AML-193 (cell line): ENCODE measurements around the gene FRYL.
"Not testable (repeated sequence)": the region's sequence is repeated elsewhere in the genome, so short reads cannot be mapped to it uniquely, and the experiment has no call there.

Source experiments
- DNase-seq, 2 experiments: peaks; one replicate each; lab custom pipeline; 2025; lab: John Stamatoyannopoulos, UW

FRYL gene

DNA sequence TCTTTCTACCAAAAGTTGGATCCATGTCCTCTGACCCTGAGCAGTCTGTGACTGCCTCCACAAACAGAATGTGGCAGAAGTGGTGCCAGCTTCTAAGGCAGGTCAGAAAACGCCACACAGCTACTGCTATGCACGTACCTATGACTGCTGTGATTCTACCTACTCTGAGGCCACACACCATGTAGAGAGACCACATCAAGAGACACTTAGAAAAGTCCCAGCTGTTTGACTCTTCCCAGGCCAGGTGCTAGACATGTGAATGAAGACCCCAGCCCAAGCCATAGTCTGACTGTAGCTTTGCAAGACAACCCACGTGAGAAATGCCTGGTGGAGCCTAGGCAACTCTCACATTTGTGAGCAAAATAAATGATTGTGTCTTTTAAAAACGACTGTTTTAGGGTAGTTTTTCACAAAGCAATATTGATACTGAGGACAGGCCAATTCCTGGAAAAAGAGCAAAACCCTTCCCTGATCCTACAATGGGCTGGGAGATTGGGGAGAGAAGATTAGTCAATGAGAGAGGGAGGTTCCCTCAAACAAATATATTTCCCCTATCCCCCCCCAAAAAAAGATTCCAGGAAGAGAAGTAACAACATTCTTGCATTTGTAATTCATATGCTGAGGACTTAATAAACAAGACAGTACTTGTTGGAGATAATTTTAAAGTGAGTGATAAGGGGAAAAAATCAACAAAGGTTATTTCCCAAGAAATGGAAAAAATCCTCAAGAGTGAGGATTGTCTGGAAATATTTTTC, 33.3 kb downstream of the FRYL start:
- DNase-seq: no peak

DNA sequence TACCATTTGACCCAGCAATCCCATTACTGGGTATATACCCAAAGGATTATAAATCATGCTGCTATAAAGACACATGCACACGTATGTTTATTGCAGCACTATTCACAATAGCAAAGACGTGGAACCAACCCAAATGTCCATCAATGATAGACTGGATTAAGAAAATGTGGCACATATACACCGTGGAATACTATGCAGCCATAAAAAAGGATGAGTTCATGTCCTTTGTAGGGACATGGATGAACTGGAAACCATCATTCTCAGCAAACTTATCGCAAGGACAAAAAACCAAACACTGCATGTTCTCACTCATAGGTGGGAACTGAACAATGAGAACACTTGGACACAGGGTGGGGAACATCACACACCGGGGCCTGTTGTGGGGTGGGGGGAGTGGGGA, 34.9 kb downstream of the FRYL start:
- not testable (repeated sequence) for DNase-seq

DNA sequence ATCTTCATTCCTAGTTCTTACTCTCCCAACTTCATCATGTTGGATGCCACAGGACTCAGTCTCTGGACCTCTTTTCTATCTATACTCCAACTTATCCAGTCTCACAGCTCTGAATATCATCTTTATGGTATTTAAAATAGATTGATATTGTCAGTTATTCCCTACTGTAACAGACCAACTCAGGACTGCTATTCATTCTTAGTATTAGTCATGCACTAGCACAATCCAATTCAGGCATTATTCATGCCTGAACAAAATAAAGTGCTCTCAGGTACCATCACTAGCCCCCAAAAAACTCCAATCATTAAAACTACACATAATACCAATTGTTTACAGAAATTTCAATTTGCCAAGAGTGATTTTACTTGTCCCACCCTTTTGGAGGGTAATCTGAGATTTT, 37.7 kb downstream of the FRYL start:
- no peak for DNase-seq

DNA sequence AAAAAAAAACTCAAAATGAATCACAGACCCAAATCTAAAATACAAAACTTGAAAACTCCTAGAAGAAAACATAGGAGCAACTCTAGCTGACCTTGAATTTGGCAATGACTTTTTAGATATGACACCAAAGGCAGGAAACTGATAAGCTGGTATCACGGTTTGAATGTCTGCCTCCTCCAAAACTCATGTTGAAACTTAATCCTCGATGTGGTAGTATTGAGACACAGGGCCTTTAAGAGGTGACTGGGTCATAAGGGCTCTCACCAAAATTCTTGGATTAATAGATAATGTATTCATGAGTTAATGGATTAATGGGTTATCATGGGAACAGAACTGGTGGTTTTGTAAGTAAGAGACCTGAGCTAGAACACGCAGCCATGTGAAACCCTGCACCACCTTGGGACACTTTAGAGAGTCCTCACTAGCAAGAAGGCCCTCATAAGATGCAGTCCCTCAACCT, 40.5 kb downstream of the FRYL start:
- no peak for DNase-seq

DNA sequence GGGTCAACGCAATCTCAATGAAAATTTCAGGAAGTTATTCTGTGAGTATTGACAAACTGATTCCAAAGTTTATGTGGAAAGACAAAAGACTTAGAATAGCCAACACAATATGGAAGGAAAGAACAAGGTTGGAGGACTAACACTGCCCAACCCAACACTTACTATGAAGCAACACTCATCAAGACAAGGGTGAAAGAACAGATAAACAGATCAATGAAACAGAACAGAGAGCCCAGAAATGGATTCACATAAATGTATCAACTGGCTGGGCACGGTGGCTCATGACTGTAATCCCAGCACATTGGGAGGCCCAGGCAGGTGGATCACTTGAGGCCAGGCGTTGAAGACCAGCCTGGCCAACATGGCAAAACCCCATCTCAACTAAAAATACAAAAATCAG, 41.2 kb downstream of the FRYL start:
- no peak for DNase-seq

DNA sequence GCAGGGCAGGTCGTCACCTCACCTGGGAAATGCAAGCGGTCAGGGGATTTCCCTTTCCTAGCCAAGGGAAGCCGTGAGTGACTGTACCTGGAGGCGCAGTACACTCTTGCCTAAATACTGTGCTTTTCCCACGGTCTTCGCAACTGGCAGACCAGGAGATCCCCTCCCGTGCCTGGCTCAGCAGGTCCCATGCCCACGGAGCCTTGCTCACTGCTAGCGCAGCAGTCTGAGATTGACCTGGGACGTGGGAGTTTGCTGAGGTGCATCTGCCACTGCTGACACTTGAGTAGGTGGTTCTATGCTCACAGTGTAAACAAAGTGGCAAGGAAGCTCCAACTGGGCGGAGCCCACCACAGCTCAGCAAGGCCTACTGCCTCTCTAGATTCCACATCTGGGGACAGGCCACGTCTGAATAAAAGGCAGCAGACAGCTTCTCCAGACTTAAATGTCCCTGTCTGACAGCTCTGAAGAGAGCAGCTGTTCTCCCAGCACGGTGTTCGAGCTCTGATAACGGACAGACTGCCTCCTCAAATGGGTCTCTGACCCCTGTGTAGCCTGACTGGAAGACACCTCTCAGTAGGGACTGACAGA, 51.1 kb downstream of the FRYL start:
- DNase-seq: not testable (repeated sequence)

DNA sequence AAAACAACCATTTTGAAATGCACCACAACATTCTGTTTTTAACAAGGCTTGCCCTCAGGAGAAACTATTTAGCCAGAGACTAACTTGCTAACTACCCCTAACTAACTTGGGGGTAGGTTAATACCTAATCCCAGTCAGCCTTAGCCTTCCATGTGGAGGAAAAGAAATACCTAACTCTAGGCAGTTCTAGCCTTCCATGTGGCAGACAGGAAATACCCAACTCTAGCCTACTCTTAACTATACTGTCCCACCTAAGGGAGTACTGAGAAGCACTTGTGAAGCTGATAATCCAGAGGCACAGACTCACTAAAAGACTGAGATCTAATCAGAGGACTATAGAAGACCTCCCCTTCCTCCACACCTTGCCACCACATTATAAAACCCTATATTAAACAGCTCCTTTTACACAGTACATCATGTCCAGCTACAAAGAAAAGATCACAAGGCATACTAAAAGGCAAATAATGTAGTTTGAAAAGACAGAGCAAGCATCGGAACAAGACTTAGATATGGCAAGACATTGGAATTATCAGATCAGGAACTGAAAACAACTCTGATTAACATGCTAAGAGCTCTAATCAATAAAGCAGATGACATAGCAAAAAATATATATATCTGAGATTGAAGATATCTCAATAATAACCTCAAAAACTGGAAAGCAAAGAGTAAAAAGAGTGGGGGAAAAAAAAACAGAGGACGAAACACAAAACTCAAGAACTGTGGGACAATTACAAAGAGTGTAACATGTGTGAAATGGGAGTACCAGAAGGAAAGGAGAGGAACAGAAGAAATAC, 52.2 kb downstream of the FRYL start:
- no peak for DNase-seq

DNA sequence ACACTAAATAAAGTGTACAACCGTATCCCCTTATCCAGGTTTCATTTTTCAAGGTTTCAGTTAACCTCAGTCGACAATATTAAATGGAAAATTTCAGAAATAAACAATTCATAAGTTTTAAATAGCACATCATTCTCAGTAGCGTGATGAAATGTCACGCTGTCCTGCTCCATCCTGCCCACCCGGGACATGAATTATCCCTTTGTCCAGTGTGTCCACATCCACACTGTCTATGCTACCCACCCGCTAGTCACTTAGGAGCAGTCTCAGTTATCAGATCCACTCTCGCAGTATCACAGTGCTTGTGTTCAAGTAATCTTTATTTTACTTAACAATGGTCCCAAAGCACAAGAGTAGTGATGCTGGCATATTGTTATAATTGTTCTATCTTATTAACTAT, 54.7 kb downstream of the FRYL start:
- DNase-seq: no peak

DNA sequence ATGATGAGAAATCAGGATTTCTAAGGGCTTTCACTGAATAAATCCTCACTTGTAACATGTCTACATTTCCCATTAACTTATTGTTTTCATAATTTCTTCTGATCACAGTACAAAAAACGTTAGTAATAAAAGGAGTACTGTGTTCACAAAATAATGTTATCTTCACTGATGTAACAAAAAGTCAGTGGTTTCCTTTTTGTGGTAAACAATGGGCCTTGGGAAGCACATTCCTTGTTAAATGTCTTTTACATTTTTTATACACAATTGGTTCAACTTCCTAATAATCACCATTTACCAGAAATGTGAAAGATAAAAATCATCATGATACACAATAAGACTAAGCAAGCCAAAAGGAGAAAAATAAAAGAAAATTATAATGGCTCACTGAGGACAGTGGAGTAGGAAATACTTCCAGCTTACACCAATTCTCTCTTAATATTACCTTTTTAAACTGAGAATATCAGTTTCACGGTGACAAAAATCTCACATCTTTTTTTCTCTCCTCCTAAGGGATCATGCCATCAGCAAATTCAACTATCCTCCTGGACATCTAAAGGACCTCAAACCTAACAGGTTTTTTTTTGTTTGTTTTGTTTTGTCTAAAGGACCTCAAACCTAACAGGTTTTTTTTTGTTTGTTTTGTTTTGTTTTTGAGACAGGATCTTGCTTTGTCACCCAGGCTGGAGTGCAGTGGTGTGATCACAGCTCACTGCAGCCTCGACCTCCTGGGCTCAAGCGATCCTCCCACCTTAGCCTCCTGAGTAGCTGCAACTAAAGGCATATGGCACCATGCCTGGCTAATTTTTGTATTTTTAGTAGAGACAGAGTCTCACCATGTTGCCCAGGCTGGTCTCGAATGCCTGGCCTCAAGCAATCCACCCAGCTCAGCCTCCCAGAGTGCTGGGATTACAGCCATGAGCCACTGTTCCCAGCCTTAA, 57.3 kb downstream of the FRYL start:
- DNase-seq: no peak

DNA sequence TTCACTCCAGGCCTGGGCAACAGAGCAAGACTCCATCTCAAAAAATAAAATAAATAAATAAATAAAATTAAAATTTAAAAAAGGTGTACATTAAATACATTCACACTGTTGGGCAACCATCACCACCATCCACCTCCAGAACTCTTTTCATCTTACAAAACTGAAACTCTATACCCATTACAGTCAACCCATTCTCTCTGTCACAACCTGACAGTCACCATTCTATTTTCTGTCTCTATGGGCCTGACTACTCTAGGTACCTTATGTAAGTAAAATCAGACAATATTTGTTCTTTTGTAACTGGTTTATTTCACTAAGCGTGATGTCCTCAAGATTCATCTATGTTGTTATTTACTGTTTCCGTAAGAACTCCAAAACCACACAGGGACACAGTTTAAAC, 59.6 kb downstream of the FRYL start:
- DNase-seq: no peak

DNA sequence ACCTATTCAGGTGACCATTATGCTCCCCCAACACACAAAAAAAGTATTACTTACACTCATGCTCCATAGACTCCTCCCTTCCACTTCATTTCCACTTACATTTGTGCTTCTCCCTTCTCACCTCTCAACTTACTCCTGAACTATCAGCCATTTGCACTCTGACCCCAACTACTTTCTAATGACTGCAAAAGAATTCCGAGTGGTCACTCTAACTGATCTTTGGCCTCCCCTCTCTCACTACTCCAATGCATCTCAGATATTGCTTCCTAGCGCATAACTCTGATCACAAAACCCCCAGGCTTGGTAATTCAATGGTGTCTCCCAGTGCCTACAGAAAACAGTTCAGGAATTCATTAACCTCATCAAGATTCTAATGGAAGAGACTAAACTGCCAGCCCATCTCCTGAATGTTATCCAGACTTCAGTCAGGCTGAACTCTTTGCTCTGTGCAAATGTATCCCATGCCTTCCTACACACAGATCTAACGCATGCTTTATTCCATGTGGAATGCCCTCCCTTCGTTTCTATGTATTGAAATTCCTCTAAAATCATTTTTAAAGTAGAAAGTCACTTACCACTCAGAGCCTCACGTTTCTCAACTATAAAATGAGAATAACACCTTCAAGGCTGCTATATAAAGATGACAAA, 61.1 kb downstream of the FRYL start:
- DNase-seq: no peak

DNA sequence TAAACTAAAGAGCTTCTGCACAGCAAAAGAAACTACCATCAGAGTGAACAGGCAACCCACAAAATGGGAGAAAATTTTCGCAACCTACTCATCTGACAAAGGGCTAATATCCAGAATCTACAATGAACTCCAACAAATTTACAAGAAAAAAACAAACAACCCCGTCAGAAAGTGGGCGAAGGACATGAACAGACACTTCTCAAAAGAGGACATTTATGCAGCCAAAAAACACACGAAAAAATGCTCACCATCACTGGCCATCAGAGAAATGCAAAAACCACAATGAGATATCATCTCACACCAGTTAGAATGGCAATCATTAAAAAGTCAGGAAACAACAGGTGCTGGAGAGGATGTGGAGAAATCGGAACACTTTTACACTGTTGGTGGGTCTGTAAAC, 63.8 kb downstream of the FRYL start:
- DNase-seq: not testable (repeated sequence)

DNA sequence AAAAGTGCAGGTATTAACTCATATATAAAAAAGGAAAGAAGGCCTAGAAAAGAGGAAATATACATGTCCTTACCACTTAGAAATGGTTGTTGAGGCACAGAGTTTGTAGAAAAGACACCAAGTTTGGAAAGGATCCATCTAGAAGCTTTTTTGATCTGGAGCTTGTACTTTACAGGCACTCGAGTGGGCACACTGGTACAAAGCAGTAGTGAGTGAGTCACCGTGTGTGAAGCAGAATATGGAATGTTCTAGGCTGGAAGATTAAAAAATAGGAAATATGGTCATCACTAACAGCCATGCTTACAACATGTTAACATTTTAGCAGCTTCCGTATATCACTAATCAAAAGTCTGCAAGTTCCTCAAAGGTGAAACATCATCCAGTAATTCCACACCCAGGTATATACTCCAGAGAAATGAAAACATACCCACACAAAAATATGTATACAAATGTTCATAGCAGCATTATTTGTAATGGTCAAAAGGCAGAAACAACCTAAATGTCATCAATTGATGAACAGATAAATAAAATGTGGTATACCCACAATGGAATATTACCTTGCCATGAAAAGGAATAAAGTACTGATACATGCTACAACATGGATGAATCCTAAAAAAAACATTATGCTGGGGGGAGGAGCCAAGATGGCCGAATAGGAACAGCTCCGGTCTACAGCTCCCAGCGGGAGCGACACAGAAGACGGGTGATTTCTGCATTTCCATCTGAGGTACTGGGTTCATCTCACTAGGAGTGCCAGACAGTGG, 69.5 kb downstream of the FRYL start:
- DNase-seq: no peak

DNA sequence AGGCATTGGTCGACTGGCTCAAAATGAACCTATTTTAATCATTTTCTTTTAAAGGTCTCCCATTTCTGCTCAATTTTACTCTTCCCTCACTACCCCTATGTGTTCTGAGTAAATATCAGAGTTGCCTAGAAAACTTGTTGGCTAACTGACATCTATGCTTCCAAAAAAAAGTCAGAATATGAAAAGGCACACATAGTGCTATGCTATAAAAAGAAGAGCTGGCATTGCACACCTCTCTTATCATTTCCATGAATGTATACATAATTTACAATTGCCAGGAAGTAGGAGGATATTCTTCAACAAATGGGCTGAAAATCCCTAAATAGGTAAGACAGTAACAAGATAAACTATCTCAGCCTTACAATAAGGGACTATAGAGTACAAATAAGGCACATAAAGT, 70.2 kb downstream of the FRYL start:
- no peak for DNase-seq

DNA sequence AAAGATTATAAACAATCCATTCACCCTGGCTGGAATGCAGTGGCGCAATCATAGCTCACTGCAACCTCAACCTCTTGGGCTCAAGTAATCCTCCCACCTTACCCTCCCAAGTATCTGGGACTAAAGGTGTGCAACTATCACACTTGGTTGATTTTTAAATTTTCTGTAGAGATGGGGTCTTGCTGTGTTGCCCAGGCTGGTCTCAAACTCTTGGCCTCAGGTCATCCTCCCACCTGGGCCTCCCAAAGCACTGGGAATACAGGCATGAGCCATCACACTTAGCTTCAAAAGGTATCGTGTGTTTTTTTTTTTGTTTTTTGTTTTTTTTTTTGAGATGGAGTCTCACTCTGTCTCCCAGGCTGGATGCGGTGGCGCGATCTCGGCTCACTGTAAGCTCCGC, 71.5 kb downstream of the FRYL start:
- no peak for DNase-seq

DNA sequence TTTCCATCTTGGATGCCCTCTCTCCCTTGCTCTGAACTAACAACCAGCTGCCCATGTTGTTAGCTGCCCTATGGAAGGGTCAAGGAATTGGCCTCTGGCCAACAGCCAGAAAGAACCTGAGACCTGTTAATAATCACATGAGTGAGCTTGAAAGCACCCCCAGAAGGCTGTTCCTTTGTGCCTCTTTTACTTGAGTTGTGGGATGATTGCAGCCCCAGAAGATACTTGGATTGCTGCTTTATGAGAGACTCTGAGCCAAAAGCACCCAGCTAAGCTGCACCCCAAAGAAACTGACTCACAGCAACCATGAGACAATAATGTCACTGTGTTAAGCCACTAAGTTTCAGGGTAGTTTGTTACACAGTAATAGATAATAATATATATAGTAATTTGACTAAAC, 73.3 kb downstream of the FRYL start:
- no peak for DNase-seq

DNA sequence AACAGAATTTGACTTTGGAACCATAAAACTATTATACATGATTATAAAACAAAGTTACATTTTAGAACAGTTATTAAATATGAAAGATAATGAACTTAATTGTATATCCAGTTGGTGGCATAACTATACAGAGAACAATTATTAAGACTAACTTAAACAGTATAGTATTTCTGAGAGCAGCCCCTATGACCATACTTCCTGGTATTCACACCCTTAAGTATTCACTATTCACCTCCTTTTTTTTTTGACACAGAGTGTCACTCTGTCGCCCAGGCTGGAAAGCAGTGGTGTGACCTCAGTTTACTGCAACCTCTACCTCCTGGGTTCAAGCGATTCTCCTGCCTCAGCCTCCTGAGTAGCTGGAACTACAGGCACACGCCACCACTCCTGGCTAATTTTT, 74.5 kb downstream of the FRYL start:
- DNase-seq: no peak

DNA sequence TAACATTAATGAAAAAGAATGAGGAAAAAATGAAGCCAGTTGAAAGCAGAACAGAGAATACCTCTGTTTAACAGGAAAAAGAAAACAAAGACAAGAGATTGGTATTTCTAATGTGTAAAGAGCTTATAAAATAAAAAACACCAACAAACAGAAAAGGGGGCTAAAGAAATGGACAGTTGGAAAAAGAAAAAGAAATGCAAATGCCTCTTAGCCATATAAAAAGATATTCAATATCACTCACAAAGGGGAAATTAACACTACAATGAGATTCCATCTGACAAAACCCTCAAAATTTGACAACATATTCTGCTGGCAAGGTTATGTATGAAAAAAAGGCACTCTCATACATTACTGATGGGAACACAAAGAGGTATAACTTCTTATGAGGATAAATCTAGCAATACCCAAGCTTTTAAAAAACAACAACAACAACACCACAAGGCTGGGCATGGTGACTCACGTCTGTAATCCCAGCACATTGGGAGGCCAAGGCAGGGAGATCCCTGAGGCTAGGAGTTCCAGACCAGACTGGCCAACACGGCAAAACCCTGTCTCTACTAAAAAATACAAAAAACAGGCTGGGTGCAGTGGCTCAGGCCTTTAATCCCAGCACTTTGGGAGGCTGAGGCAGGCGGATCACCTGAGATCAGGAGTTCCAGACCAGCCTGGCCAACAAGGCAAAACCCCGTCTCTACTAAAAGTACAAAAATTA, 75.8 kb downstream of the FRYL start:
- DNase-seq: no peak

DNA sequence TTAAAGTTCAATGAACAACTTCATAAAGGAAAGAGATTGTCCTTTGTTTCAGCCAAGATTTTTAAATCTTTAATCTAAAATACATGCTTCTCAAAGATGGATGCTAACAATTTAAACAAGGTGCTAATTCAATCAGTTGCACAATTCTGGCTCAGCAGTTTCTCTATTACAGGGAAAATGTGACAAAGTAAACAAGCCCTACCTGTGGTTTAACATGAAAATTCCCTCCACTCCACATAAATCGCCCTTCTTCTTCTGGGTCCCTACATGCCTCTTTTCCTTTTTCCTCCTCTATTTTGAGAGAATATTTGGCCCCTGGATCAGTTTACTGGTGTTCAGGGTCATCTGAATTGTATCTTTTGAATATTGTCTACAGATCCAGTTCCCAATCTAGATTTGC, 80.6 kb downstream of the FRYL start:
- DNase-seq: no peak
